ENCODE data around the gene NAALADL2. TPM values are rescaled to one million over a fixed set of nuclear protein-coding genes. Genes with fewer than 3 reads are reported as not detected.

NAALADL2 gene
- total RNA-seq, 2 experiments from 2014 or later, result 0.30 to 1.2 TPM

DNA sequence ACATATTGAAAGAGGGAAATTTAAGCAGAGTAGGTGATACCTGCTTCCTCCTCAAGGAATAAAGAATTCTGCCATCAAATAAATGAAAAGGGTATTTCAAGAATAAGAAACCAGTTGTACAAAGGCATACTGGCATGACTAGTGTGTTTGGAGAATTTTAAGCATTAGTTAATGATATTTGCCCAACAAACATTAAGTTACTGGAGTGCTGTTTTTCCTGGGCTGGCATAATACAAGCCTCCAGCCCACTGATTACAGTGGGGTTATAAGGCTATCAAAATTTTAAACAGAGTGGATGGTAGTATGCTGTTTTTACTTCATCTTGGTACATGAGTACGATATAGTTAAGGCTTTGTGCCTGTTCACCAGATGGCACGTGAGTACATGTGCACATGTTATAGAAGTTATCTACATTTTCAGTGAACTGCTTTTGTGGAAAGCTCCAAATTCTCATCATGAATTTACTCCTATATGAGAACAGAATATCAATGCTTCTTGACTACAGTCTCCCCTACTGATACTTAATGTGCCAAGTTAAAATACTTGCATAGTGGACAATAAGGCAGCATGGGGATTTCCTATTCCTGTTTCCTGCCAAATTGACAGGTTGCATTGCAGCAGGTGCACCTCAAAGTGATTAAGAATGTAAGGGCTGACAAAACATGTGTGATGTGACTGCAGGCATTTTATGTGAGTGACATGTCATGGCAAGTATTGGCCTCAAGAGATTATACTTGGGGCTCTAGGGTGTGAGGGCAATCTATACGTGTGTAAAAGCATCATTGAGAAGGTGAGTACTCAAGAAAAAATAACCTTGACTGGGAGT, 14.9 kb downstream of the NAALADL2 start:
- Histone ChIP-seq H3K27ac (ENCODE audit: low read depth in 1 of 2, low read length in 2 of 2) (no peak overlapping the region), H3K36me3 (ENCODE audit: insufficient read depth, low read length) (no peaks in the 10 kb centered on the region), H3K9me3 (ENCODE audit: control insufficient read depth in 1 of 2, insufficient read depth in 1 of 2, low read length in 2 of 2) (peaks cover 0 to 6% of the 10 kb centered on the region in 2 experiments), H3K4me3 (ENCODE audit: low read length) (no peak overlapping the region), H3K4me1 (ENCODE audit: insufficient read depth, low read length) (no peaks in the 10 kb centered on the region), H3K27me3 (ENCODE audit: control insufficient read depth in 1 of 2, insufficient read depth in 2 of 2, low read length in 2 of 2) (no peaks in the 10 kb centered on the region)
- Mint-ChIP-seq H3K9me3 (no peaks in the 10 kb centered on the region), H3K4me1 (ENCODE audit: low read depth) (no peaks in the 10 kb centered on the region), H3K36me3 (ENCODE audit: low read depth) (no peaks in the 10 kb centered on the region), H3K4me3 (no peak overlapping the region), H3K27ac (no peak overlapping the region), H3K27me3 (no peaks in the 10 kb centered on the region)
- POLR2A ChIA-PET, result no interaction called here
- CTCF ChIA-PET, result interaction anchor here (0.7 kb wide), 1 partner anchor 1999 kb away, joined by 3 read pairs; no protein-coding TSS in a partner anchor
- intact Hi-C loops (cut with DNase I, micrococcal nuclease), result no loop called here
- TF ChIP-seq, protein P1, sequence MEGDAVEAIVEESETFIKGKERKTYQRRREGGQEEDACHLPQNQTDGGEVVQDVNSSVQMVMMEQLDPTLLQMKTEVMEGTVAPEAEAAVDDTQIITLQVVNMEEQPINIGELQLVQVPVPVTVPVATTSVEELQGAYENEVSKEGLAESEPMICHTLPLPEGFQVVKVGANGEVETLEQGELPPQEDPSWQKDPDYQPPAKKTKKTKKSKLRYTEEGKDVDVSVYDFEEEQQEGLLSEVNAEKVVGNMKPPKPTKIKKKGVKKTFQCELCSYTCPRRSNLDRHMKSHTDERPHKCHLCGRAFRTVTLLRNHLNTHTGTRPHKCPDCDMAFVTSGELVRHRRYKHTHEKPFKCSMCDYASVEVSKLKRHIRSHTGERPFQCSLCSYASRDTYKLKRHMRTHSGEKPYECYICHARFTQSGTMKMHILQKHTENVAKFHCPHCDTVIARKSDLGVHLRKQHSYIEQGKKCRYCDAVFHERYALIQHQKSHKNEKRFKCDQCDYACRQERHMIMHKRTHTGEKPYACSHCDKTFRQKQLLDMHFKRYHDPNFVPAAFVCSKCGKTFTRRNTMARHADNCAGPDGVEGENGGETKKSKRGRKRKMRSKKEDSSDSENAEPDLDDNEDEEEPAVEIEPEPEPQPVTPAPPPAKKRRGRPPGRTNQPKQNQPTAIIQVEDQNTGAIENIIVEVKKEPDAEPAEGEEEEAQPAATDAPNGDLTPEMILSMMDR (IDR thresholded peaks at IDR 0.05), result no peak
- no peak for ATAC-seq (ENCODE audit: poor library complexity)
- no peak for DNase-seq

DNA sequence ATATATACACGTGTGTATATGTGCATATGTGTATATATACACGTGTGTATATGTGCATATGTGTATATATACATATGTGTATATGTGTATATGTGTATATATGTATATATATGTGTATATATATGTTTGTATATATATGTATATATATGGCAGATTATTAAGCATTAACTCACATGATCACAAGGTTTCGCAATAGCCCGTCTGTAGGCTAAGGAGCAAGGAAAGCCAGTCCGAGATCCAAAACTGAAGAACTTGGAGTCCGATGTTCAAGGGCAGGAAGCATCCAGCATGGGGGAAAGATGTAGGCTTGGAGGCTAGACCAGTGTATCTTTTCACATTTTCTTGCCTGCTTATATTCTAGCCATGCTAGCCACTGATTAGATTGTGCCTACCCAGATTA, 23.7 kb downstream of the NAALADL2 start:
- ATAC-seq (ENCODE audit: poor library complexity), result no peak
- no peaks in the 10 kb centered on the region for H3K4me1 Mint-ChIP-seq (ENCODE audit: low read depth)

DNA sequence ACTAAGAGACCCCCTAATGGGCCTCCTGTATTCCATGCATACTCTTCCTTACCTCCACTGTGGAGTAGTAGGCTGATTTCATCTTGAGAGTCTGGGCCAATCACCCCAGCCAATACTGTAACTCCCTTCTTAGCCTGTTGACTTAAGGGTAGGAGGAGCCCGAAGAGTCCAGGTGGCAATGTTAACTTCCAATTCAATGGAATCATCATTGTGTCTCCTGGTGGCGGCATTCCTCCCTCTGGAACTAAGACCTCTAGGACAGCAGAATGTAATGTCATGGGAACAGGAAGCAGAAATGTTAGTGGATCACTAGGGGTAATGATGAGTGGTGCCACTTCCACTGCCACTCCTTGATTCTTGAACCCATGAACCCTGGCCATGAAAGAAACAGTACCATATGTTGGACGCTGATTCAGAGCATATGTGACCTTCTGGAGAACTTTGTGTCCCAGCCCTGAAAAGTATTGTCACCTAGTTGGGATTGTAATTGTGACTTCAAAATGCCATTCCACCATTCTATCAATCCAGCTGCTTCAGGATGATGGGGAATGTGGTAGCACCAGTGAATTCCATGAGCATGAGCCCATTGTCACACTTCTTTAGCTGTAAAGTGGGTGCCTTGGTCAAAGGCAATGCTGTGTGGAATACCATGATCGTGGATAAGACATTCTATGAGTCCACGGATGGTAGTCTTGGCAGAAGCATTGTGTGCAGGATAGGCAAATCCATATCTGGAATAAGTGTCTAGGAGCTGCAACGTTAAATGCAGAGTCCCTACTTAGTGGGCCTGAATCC, 24.9 kb downstream of the NAALADL2 start:
- Mint-ChIP-seq H3K4me3 (no peak overlapping the region), H3K27ac (no peak overlapping the region), H3K4me1 (ENCODE audit: low read depth) (no peaks in the 10 kb centered on the region), H3K9me3 (peaks cover 2% of the 10 kb centered on the region), H3K27me3 (no peaks in the 10 kb centered on the region), H3K36me3 (ENCODE audit: low read depth) (no peaks in the 10 kb centered on the region)
- TF ChIP-seq, protein P1 (IDR thresholded peaks at IDR 0.05), result no peak
- no peaks in the 10 kb centered on the region for H3K4me1 ChIP-seq (ENCODE audit: insufficient read depth, low read length)
- H3K27me3 ChIP-seq (ENCODE audit: control insufficient read depth in 1 of 2, insufficient read depth in 2 of 2, low read length in 2 of 2), result no peaks in the 10 kb centered on the region
- CTCF ChIA-PET, result no interaction called here
- no peak overlapping the region for H3K27ac ChIP-seq (ENCODE audit: low read depth in 1 of 2, low read length in 2 of 2)
- intact Hi-C loops (cut with DNase I, micrococcal nuclease), result no loop called here
- H3K4me3 ChIP-seq (ENCODE audit: low read length), result no peak overlapping the region
- ATAC-seq (ENCODE audit: poor library complexity) (no peak), DNase-seq (no peak)
- POLR2A ChIA-PET, result no interaction called here
- H3K36me3 ChIP-seq (ENCODE audit: insufficient read depth, low read length), result no peaks in the 10 kb centered on the region
- no peaks in the 10 kb centered on the region for H3K9me3 ChIP-seq (ENCODE audit: control insufficient read depth in 1 of 2, insufficient read depth in 1 of 2, low read length in 2 of 2)

More for the DNA sequence above, 23.7 kb downstream of the NAALADL2 start:
- CTCF ChIA-PET, result no interaction called here
- Mint-ChIP-seq H3K36me3 (ENCODE audit: low read depth) (no peaks in the 10 kb centered on the region), H3K4me3 (no peak overlapping the region), H3K27ac (no peak overlapping the region), H3K27me3 (no peaks in the 10 kb centered on the region), H3K9me3 (peaks cover 2% of the 10 kb centered on the region)
- TF ChIP-seq, protein P1 (IDR thresholded peaks at IDR 0.05), result no peak
- DNase-seq, result no peak
- H3K4me3 ChIP-seq (ENCODE audit: low read length), result no peak overlapping the region
- intact Hi-C loops (cut with DNase I, micrococcal nuclease), result no loop called here
- H3K36me3 ChIP-seq (ENCODE audit: insufficient read depth, low read length), result no peaks in the 10 kb centered on the region
- no peaks in the 10 kb centered on the region for H3K4me1 ChIP-seq (ENCODE audit: insufficient read depth, low read length)
- POLR2A ChIA-PET, result no interaction called here
- no peaks in the 10 kb centered on the region for H3K9me3 ChIP-seq (ENCODE audit: control insufficient read depth in 1 of 2, insufficient read depth in 1 of 2, low read length in 2 of 2)
- no peaks in the 10 kb centered on the region for H3K27me3 ChIP-seq (ENCODE audit: control insufficient read depth in 1 of 2, insufficient read depth in 2 of 2, low read length in 2 of 2)
- H3K27ac ChIP-seq (ENCODE audit: low read depth in 1 of 2, low read length in 2 of 2), result no peak overlapping the region

Data from CD4-positive, alpha-beta T cell (primary cell).